Spleen (tissue), 11 donors: ENCODE results near the gene YIPF4. TPM values are rescaled to one million over a fixed set of nuclear protein-coding genes. Genes with fewer than 3 reads are reported as not detected.

Experiments used
- DNase-seq: peaks from one replicate; pipeline ENCODE4 v3.0.0-alpha.2; 2020
- H3K27ac ChIP-seq, 8 donors: fragments of 200-600 bp; sonication (generic) in 7 of 8; 1 replicate in 4 of 8; 2 replicates in 4 of 8; pipeline versions ENCODE4 v1.5.0 to v1.8.0; 2016 to 2021; ENCODE audit warnings: inconsistent platforms in 4 of 8, mild to moderate bottlenecking in 4 of 8, moderate library complexity in 1 of 8
- H3K27me3 ChIP-seq, 7 donors: fragments of 200-600 bp; sonication (generic) in 6 of 7; replicated peaks in 1 of 7; 1 replicate in 4 of 7; 2 replicates in 3 of 7; pipeline versions ENCODE4 v1.5.0 to v1.8.0; 2016 to 2021; ENCODE audit warnings: inconsistent platforms in 3 of 7, mild to moderate bottlenecking in 1 of 7
- H3K36me3 ChIP-seq, 6 donors: fragments of 200-600 bp; sonication (generic) in 5 of 6; 1 replicate in 4 of 6; 2 replicates in 2 of 6; pipeline versions ENCODE4 v1.5.0 to v1.8.0; 2016 to 2021; ENCODE audit warnings: inconsistent platforms in 2 of 6
- H3K4me1 ChIP-seq, 6 donors: fragments of 200-600 bp; sonication (generic) in 5 of 6; 1 replicate in 3 of 6; 2 replicates in 3 of 6; pipeline versions ENCODE4 v1.5.0 to v1.8.0; 2016 to 2021; ENCODE audit warnings: inconsistent platforms in 3 of 6
- H3K4me3 ChIP-seq, 8 donors: fragments of 200-600 bp; sonication (generic) in 7 of 8; 1 replicate in 4 of 8; 2 replicates in 4 of 8; pipeline versions ENCODE4 v1.5.0 to v1.8.0; 2016 to 2021; ENCODE audit warnings: inconsistent platforms in 4 of 8, mild to moderate bottlenecking in 4 of 8, moderate library complexity in 2 of 8
- H3K9me3 ChIP-seq, 8 donors: fragments of 200-600 bp; sonication (generic) in 7 of 8; 1 replicate in 4 of 8; 2 replicates in 4 of 8; pipeline versions ENCODE4 v1.5.0 to v1.8.0; 2016 to 2021; ENCODE audit warnings: inconsistent platforms in 4 of 8
- CTCF ChIP-seq, 11 experiments: fragments of 200-600 bp in 7 of 11; fragments of 450-650 bp in 4 of 11; sonication (generic) in 4 of 11; IDR thresholded peaks in 8 of 11; conservative IDR thresholded peaks in 3 of 11; 1 replicate in 7 of 11; 2 replicates in 4 of 11; pipeline versions ENCODE4 v1.4.0 to v1.8.0; 2016 to 2021; ENCODE audit warnings: antibody characterized with exemption in 11 of 11, inconsistent platforms in 4 of 11, mild to moderate bottlenecking in 1 of 11
- POLR2A ChIP-seq, 3 donors: fragments of 450-650 bp; IDR thresholded peaks; one replicate each; pipeline ENCODE4 v1.5.1; 2017; ENCODE audit warnings: antibody characterized with exemption in 3 of 3, mild to moderate bottlenecking in 1 of 3
- POLR2AphosphoS5 ChIP-seq, 3 donors: sonication (generic); formaldehyde crosslinking; IDR thresholded peaks; one replicate each; pipeline ENCODE4 v1.5.1; 2017; ENCODE audit warnings: antibody characterized with exemption in 3 of 3
- WGBS, 5 donors: extraction: QIAGEN DNeasy Blood & Tissue Kit in 3 of 5; methylation state at CpG; one replicate each; pipeline versions ENCODE4 v1.1.5 to v1.1.7; 2013 to 2018; 5-methylcytosine and 5-hydroxymethylcytosine counted together
- intact Hi-C: fragments of 100-400 bp; cut with DNase I; formaldehyde crosslinking; loops from one replicate; pipeline ENCODE4 v1.15.0; 2023; ENCODE audit warnings: low total_unique reads
- polyA plus RNA-seq, 3 donors: library from polyadenylated mRNA; stranded (reverse); fragments of 200-250 nt; gene quantifications; one replicate each; pipeline ENCODE4 v1.2.1, GENCODE V29; 2013
- total RNA-seq, 7 donors: library from RNA; depleted of rRNA in 3 of 7; stranded (reverse); fragments of >200 nt in 3 of 7; fragmentation: NEBNext Ultra II Directional in 4 of 7; extraction: Animal tissue kit (Norgen Biotek cat#: 25700) in 4 of 7; gene quantifications; one replicate each; pipeline versions ENCODE4 v1.1.0 to v1.2.1, GENCODE V29; 2016 to 2021
- donor health status: healthy with polysubstance abuse.
- donor health status: DM: no; HTN: no; CAD: no; lungs with moderate emphysema.
- donor health status: DM: no; HTN: no; CAD: no.
- donor health status: Bipolar disorder and iron deficiency.
- donor health status: healthy.
- donor health status: DM: no; HTN: no; CAD: no.
- donor health status: DM: yes; HTN: yes; CAD: no.

Gene YIPF4
- total and polyA plus RNA-seq, 10 donors = 6.5 to 56.0 (median 19.4) TPM

- H3K4me1 ChIP-seq = no peaks in the 10 kb centered on the region
- intact Hi-C loops = no loop called here
- H3K4me3 ChIP-seq = no peak overlapping the region
- 89 to 97% (median 92%) methylated on average over 4 of the region's 4 CpGs for WGBS, 5 donors
- H3K27me3 ChIP-seq = no peaks in the 10 kb centered on the region
- DNase-seq = no peak
- no peak for TF ChIP-seq CTCF (IDR thresholded peaks at IDR 0.05 in 8 of 11, conservative IDR thresholded peaks at IDR 0.05 in 3 of 11)
- TF ChIP-seq POLR2A (IDR thresholded peaks at IDR 0.05) = no peak
- no peak for TF ChIP-seq POLR2AphosphoS5 (IDR thresholded peaks at IDR 0.05)
- H3K9me3 ChIP-seq = no peaks in the 10 kb centered on the region
- peaks cover 0 to 94% (median 0%) of the 10 kb centered on the region in 6 donors for H3K36me3 ChIP-seq
- no peak overlapping the region for H3K27ac ChIP-seq
Measured at GRCh38 chr2:32246911-32247310, 30.8 kb upstream of the YIPF4 start.

- no peaks in the 10 kb centered on the region for H3K9me3 ChIP-seq
- H3K27me3 ChIP-seq = no peaks in the 10 kb centered on the region
- H3K36me3 ChIP-seq = peaks cover 0 to 97% (median 0%) of the 10 kb centered on the region in 6 donors
- no peak overlapping the region for H3K4me3 ChIP-seq
- H3K4me1 ChIP-seq = no peaks in the 10 kb centered on the region
- DNase-seq = no peak
- intact Hi-C loops = no loop called here
- WGBS, 5 donors = 89 to 100% (median 94%) methylated on average over 3 of the region's 3 CpGs
- TF ChIP-seq CTCF (IDR thresholded peaks at IDR 0.05 in 8 of 11, conservative IDR thresholded peaks at IDR 0.05 in 3 of 11) = no peak
- TF ChIP-seq POLR2AphosphoS5 (IDR thresholded peaks at IDR 0.05) = no peak
- no peak for TF ChIP-seq POLR2A (IDR thresholded peaks at IDR 0.05)
- H3K27ac ChIP-seq = no peak overlapping the region
Measured at GRCh38 chr2:32248299-32248698, 29.4 kb upstream of the YIPF4 start.

- TF ChIP-seq CTCF (IDR thresholded peaks at IDR 0.05 in 8 of 11, conservative IDR thresholded peaks at IDR 0.05 in 3 of 11) (no peak), POLR2AphosphoS5 (IDR thresholded peaks at IDR 0.05) (no peak), POLR2A (IDR thresholded peaks at IDR 0.05) (no peak)
- H3K4me1 ChIP-seq = no peaks in the 10 kb centered on the region
- intact Hi-C loops = no loop called here
- H3K9me3 ChIP-seq = no peaks in the 10 kb centered on the region
- H3K4me3 ChIP-seq = no peak overlapping the region
- no peaks in the 10 kb centered on the region for H3K27me3 ChIP-seq
- WGBS, 5 donors = 88 to 100% (median 94%) methylated on average over 2 of the region's 2 CpGs
- peaks cover 0 to 97% (median 0%) of the 10 kb centered on the region in 6 donors for H3K36me3 ChIP-seq
- H3K27ac ChIP-seq = no peak overlapping the region
- no peak for DNase-seq
Measured at GRCh38 chr2:32249731-32250236, 27.9 kb upstream of the YIPF4 start.

GRCh38 chr2:32250290-32250689, 27.4 kb upstream of the YIPF4 start:
- no peaks in the 10 kb centered on the region for H3K27me3 ChIP-seq
- intact Hi-C loops = no loop called here
- H3K36me3 ChIP-seq = peaks cover 0 to 97% (median 0%) of the 10 kb centered on the region in 6 donors
- no peak overlapping the region for H3K27ac ChIP-seq
- H3K4me1 ChIP-seq = no peaks in the 10 kb centered on the region
- DNase-seq = no peak
- no peaks in the 10 kb centered on the region for H3K9me3 ChIP-seq
- H3K4me3 ChIP-seq = no peak overlapping the region
- TF ChIP-seq CTCF (IDR thresholded peaks at IDR 0.05 in 8 of 11, conservative IDR thresholded peaks at IDR 0.05 in 3 of 11) (no peak), POLR2A (IDR thresholded peaks at IDR 0.05) (no peak), POLR2AphosphoS5 (IDR thresholded peaks at IDR 0.05) (no peak)
- 81 to 95% (median 90%) methylated on average over 10 of the region's 10 CpGs for WGBS, 5 donors
